Heart right ventricle (tissue), 16 donors: ENCODE measurements around the gene NR1D1. TPM values are rescaled to one million over a fixed set of nuclear protein-coding genes. Genes with fewer than 3 reads are reported as not detected.

ENCODE experiments used
- ATAC-seq, 8 donors: fragments of 200-7000 bp; cut with Tn5 transposase; one replicate each; pipeline ENCODE4 v1.9.1; 2020; ENCODE audit warnings: mild to moderate bottlenecking in 8 of 8, moderate library complexity in 8 of 8, moderate number of reproducible peaks in 1 of 8
- DNase-seq, 2 donors: peaks; one replicate each; pipeline ENCODE4 v3.0.0-alpha.2; 2020
- H3K27ac ChIP-seq, 10 donors: fragments of 200-600 bp; sonication (generic) in 2 of 10; one replicate each; pipeline versions ENCODE4 v1.5.0 to v1.8.0; 2020 to 2022; ENCODE audit warnings: mild to moderate bottlenecking in 3 of 10
- H3K27me3 ChIP-seq, 7 donors: fragments of 200-600 bp; one replicate each; pipeline ENCODE4 v1.8.0; 2021 to 2022; ENCODE audit warnings: mild to moderate bottlenecking in 2 of 7
- H3K36me3 ChIP-seq, 9 donors: fragments of 200-600 bp; sonication (generic) in 1 of 9; one replicate each; pipeline versions ENCODE4 v1.5.0 to v1.8.0; 2020 to 2022; ENCODE audit warnings: mild to moderate bottlenecking in 2 of 9
- H3K4me1 ChIP-seq, 9 donors: fragments of 200-600 bp; sonication (generic) in 1 of 9; one replicate each; pipeline versions ENCODE4 v1.5.0 to v1.8.0; 2020 to 2022; ENCODE audit warnings: mild to moderate bottlenecking in 4 of 9
- H3K4me3 ChIP-seq, 10 donors: fragments of 200-600 bp; sonication (generic) in 2 of 10; one replicate each; pipeline versions ENCODE4 v1.5.0 to v1.8.0; 2020 to 2022; ENCODE audit warnings: mild to moderate bottlenecking in 7 of 10, moderate library complexity in 2 of 10
- H3K9me3 ChIP-seq, 11 donors: fragments of 200-600 bp in 10 of 11; sonication (generic) in 2 of 11; one replicate each; pipeline versions ENCODE4 v1.5.0 to v1.8.0; 2013 to 2022; ENCODE audit warnings: mild to moderate bottlenecking in 2 of 11, control low read depth in 1 of 11, moderate library complexity in 1 of 11
- WGBS, 2 donors: extraction: QIAGEN DNeasy Blood & Tissue Kit; methylation state at CpG; one replicate each; pipeline ENCODE4 v1.1.7; 2013; ENCODE audit warnings: inconsistent platforms in 1 of 2; 5-methylcytosine and 5-hydroxymethylcytosine counted together
- intact Hi-C, 10 donors: fragments of 100-400 bp; cut with DNase I; formaldehyde crosslinking; loops; one replicate each; pipeline versions ENCODE4 v1.11.1 to v1.14.2; 2022
- polyA plus RNA-seq, 2 donors: library from polyadenylated mRNA; stranded (reverse); fragments of 200-250 nt; gene quantifications; one replicate each; pipeline ENCODE4 v1.2.3, GENCODE V29; 2013
- total RNA-seq, 10 donors: library from RNA; stranded (reverse); fragmentation: NEBNext Ultra II Directional in 3 of 10; extraction: Animal tissue kit (Norgen Biotek cat#: 25700) in 3 of 10; gene quantifications; one replicate each; pipeline versions ENCODE4 v1.2.1 to v1.2.4, GENCODE V29; 2021 to 2023
- TF ChIP-seq, protein P1 (sequence below), 9 donors: fragments of 200-600 bp; sonication (generic) in 2 of 9; IDR thresholded peaks; one replicate each; pipeline versions ENCODE4 v1.5.0 to v1.8.0; 2021 to 2022; ENCODE audit warnings: antibody characterized with exemption in 9 of 9, mild to moderate bottlenecking in 5 of 9, moderate library complexity in 1 of 9
- donor health status: Arrhythmogenic right ventricular cardiomyopathy.
- donor health status: ischemic (EF 13 %, LVEDD 7.1; RV severe dilation, severe dysfunction).
- donor health status: healthy with polysubstance abuse.
- donor health status: DM: no; HTN: yes; CAD: no.
- donor health status: DM: no; HTN: no; CAD: no.
- donor health status: ischemic (EF 25% LVEDD 6.9; RV normal size, moderate dysfunction).
- donor health status: ischemic (EF 25% LVEDD 5.7; RV mildly dilated, moderate dysfunction).
- donor health status: healthy.
- donor health status: DM: yes; HTN: yes; CAD: no.
- donor health status: Ischemic cardiomyopathy.
- donor health status: ischemic (EF 35%, LVEDD 5.7; RV mildly dilated, moderate dysfunction).
- donor health status: nonischemic (EF 11% LVEDD 7.7; RV severe dilation, severe dysfunction).
- donor health status: DM: yes; HTN: yes; CAD: no.
- donor health status: PGD.
- donor health status: ischemic (EF 29% LVEDD 5.4; RV normal size, mild dysfunction).
- donor health status: nonischemic (EF 23%, LVEDD 6.1; RV moderate dilation, normal function).

Gene NR1D1
- total and polyA plus RNA-seq, 12 donors, result 5.5 to 41.3 (median 25.1) TPM

DNA sequence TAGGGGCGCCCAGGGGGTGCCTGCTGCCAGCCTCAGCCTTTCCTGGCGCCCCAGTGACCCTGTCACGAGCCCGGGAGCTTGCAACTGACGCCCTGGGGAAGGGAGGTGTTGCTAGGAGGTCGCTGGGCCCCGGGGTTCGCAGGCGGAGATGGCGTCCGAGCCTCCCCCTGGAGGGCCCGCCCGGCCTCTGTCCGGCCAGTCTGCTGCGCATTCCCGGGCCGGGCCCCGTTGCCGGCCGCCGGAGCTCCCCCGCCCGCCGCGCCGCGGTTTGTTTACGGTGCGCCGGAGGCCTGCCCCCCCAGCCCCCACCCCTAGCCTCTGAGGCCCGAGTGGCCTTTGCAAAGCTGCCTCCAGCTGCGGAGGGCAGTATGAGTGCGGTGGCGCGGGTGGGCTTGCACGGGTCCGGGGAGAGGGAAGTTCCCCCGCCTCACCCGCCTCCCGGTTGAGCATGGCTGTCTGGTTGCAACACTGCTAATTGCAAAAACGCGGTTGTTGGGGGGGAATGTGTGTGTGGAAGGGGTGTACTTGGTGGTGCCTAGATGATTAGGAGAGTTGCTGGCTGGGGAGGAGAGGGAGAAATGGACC is 37.1 kb downstream of the NR1D1 start:
- TF ChIP-seq, protein P1, sequence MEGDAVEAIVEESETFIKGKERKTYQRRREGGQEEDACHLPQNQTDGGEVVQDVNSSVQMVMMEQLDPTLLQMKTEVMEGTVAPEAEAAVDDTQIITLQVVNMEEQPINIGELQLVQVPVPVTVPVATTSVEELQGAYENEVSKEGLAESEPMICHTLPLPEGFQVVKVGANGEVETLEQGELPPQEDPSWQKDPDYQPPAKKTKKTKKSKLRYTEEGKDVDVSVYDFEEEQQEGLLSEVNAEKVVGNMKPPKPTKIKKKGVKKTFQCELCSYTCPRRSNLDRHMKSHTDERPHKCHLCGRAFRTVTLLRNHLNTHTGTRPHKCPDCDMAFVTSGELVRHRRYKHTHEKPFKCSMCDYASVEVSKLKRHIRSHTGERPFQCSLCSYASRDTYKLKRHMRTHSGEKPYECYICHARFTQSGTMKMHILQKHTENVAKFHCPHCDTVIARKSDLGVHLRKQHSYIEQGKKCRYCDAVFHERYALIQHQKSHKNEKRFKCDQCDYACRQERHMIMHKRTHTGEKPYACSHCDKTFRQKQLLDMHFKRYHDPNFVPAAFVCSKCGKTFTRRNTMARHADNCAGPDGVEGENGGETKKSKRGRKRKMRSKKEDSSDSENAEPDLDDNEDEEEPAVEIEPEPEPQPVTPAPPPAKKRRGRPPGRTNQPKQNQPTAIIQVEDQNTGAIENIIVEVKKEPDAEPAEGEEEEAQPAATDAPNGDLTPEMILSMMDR (IDR thresholded peaks at IDR 0.05), result peak in 1 of 9 donors; percentile 13
- intact Hi-C loops, result loop anchor here in 9 of 10 donors (2.0 to 10.0 kb wide), 6 partner anchors 24 to 52 kb away; no protein-coding TSS in a partner anchor
- DNase-seq (peak in 1 of 2 donors; percentile 61), ATAC-seq (peak; percentile 25 to 73 (median 45))
- Histone ChIP-seq H3K36me3 (no peaks in the 10 kb centered on the region), H3K4me3 (peak overlapping the region; percentile 85 to 100 (median 99)), H3K9me3 (no peaks in the 10 kb centered on the region), H3K27me3 (no peaks in the 10 kb centered on the region), H3K27ac (peak overlapping the region; percentile 94 to 100 (median 98)), H3K4me1 (peaks cover 24 to 63% (median 55%) of the 10 kb centered on the region in 9 donors)
- 0 to 1% methylated on average over 35 to 42 of the region's 42 CpGs for WGBS, 2 donors

DNA sequence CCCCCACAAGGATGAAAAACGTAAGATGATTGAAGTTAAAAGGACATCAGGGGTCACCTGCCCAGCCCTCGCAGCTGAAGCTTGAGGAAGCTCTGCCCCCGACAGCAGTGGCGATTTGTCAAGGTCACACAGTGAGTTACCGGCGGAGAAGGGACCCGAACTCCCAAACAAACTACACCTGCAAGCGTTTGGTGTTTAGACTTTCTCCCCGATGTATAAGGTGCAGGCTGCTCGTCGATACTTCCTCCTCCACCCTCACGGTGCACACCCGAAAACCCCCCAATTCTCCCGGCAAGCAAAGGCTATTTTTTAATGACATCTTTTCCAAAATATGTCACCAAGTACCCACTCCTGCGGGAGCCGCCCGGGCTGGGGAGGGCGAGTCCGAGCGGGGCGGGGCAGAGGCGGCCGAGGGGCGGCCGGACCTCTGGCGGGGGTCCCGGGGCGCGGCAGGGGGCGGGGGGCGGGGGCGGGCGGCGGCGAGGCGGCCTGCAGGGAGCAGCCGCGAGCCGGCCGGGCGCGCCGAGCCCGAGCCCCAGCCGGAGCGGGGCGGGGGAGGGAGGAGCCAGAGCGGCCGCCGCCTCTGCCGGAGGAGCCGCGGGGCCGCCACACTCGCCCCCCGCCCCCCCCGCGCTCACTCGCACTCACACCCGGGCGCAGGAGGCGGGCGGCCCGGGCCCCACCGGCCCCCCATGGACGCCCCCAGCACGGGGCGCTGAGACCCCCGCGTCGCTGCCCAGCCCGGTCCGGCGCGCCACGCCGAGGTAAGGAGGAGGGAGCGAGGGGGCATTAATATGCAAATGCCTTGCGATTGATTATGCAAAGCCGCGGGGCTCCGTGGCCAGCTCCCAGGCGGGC is 37.8 kb downstream of the NR1D1 start, which contains the start of gene THRA:
TSS of gene THRA (plus strand) at position 637 of the 858 bp plus-strand sequence. CDS start 11,524 bp downstream, outside the sequence.
- Histone ChIP-seq H3K27me3 (no peaks in the 10 kb centered on the region), H3K4me1 (peaks cover 26 to 62% (median 56%) of the 10 kb centered on the region in 9 donors), H3K36me3 (no peaks in the 10 kb centered on the region), H3K4me3 (peak within 1 kb of the TSS; percentile 85 to 100 (median 99)), H3K27ac (peak within 1 kb of the TSS; percentile 94 to 100 (median 98)), H3K9me3 (no peaks in the 10 kb centered on the region)
- intact Hi-C loops, result loop anchor here in 9 of 10 donors (1.0 to 10.0 kb wide), 7 partner anchors 13 to 52 kb away; no protein-coding TSS in a partner anchor
- DNase-seq, result peak; percentile 76 to 83
- peak; percentile 54 to 92 (median 68) for ATAC-seq
- 1% methylated on average over 57 to 80 of the region's 83 CpGs for WGBS, 2 donors
- TF ChIP-seq, protein P1 (IDR thresholded peaks at IDR 0.05), result peak in 5 of 9 donors; percentile 4 to 48 (median 20)

DNA sequence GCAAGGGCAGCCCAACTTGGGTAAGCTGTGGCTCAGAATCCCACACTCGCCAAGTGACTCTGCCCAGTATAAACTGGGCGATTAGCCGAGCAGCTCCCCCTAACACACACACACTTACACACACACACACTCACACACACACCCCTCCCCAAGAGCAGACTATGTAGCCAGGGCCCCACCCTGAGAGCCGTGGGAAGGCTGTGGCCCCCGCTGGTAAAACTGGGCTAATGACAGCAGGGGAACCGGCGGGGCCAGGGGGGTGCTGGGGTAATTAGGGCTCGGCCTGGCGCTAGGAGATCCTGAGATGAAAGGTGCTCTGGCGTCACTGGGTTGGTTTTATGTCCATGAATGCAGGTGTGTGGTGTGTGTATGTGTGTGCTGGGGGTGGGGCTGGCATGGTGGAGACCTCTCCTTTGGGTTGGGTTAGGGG is 38.8 kb downstream of the NR1D1 start:
- TF ChIP-seq, protein P1 (IDR thresholded peaks at IDR 0.05), result no peak
- H3K4me3 ChIP-seq, result no peak overlapping the region
- DNase-seq (peak in 1 of 2 donors; percentile 3), ATAC-seq (no peak)
- no peaks in the 10 kb centered on the region for H3K9me3 ChIP-seq
- H3K27ac ChIP-seq, result peak overlapping the region in 6 of 10 donors; percentile 66 to 99 (median 84)
- no peaks in the 10 kb centered on the region for H3K27me3 ChIP-seq
- H3K36me3 ChIP-seq, result no peaks in the 10 kb centered on the region
- intact Hi-C loops, result loop anchor here in 9 of 10 donors (1.0 to 10.0 kb wide), 7 partner anchors 14 to 53 kb away; no protein-coding TSS in a partner anchor
- whole genome bisulfite sequencing, 2 donors, result 81 to 87% methylated on average over 10 of the region's 10 CpGs
- peaks cover 26 to 62% (median 48%) of the 10 kb centered on the region in 9 donors for H3K4me1 ChIP-seq
